Natural killer cell (primary cell): ENCODE data around the gene ZSWIM9. TPM values are rescaled to one million over a fixed set of nuclear protein-coding genes. Genes with fewer than 3 reads are reported as not detected.
A peak's percentile ranks its signal among the peaks of the same experiment; 100 is the strongest.

ENCODE experiments used
- ATAC-seq, 3 donors: fragments of 150-1000 bp in 2 of 3; fragments of 200-7000 bp in 1 of 3; cut with Tn5 transposase; 1 replicate in 1 of 3; 2 replicates in 2 of 3; pipeline ENCODE4 v1.10.0; 2021; ENCODE audit warnings: mild to moderate bottlenecking in 2 of 3, moderate library complexity in 2 of 3
- DNase-seq, 2 donors: peaks; one replicate each; pipeline versions ENCODE4 v3.0.0 to v3.0.0-alpha.2; 2013 to 2021; ENCODE audit warnings: mixed read lengths in 1 of 2
- H3K27ac ChIP-seq: one replicate; pipeline ENCODE4 v1.5.1; 2013; ENCODE audit warnings: mild to moderate bottlenecking, low read length
- H3K27me3 ChIP-seq: one replicate; pipeline ENCODE4 v1.6.1; 2013; ENCODE audit warnings: low read length; ENCODE audit not compliant: control insufficient read depth, insufficient read depth
- H3K36me3 ChIP-seq: one replicate; pipeline ENCODE4 v1.6.1; 2013; ENCODE audit warnings: low read length; ENCODE audit not compliant: control insufficient read depth, insufficient read depth
- H3K4me1 ChIP-seq: one replicate; pipeline ENCODE4 v1.6.1; 2013; ENCODE audit warnings: low read length; ENCODE audit not compliant: control insufficient read depth, insufficient read depth
- H3K4me3 ChIP-seq: one replicate; pipeline ENCODE4 v1.5.1; 2013; ENCODE audit warnings: low read length
- H3K9me3 ChIP-seq: one replicate; pipeline ENCODE4 v1.6.1; 2013; ENCODE audit warnings: low read length; ENCODE audit not compliant: control insufficient read depth, insufficient read depth
- H3K27ac Mint-ChIP-seq, 2 donors: one replicate each; pipeline ENCODE4 v1.8.0; 2022; ENCODE audit warnings: mild to moderate bottlenecking in 2 of 2, mixed read lengths in 2 of 2, moderate library complexity in 1 of 2
- H3K27me3 Mint-ChIP-seq, 2 donors: one replicate each; pipeline ENCODE4 v1.8.0; 2022; ENCODE audit warnings: low read depth in 2 of 2, mixed read lengths in 2 of 2
- H3K36me3 Mint-ChIP-seq: one replicate; pipeline ENCODE4 v1.8.0; 2022; ENCODE audit warnings: mixed read lengths
- H3K4me1 Mint-ChIP-seq, 2 donors: one replicate each; pipeline ENCODE4 v1.8.0; 2022; ENCODE audit warnings: mixed read lengths in 2 of 2
- H3K4me3 Mint-ChIP-seq: one replicate; pipeline ENCODE4 v1.8.0; 2022; ENCODE audit warnings: mild to moderate bottlenecking, moderate library complexity, mixed read lengths
- H3K9me3 Mint-ChIP-seq, 2 donors: one replicate each; pipeline ENCODE4 v1.8.0; 2022; ENCODE audit warnings: mixed read lengths in 2 of 2
- CTCF ChIP-seq: fragments of 200-600 bp; IDR thresholded peaks from one replicate; pipeline ENCODE4 v1.8.0; 2022; ENCODE audit warnings: antibody characterized with exemption
- WGBS: methylation state at CpG from one replicate; pipeline ENCODE4 v1.1.7; 2013; ENCODE audit warnings: missing lambda C conversion rate; ENCODE audit not compliant: insufficient coverage; 5-methylcytosine and 5-hydroxymethylcytosine counted together
- intact Hi-C: fragments of 100-400 bp; cut with micrococcal nuclease; formaldehyde crosslinking; loops from one replicate; pipeline ENCODE4 v1.14.2; 2022
- total RNA-seq, 4 donors: library from RNA; stranded (reverse); fragments of 120-200 nt in 1 of 4; gene quantifications; one replicate each; pipeline versions ENCODE4 v1.2.3 to v1.2.4, GENCODE V29; 2013 to 2022

The ZSWIM9 gene
- total RNA-seq, 3 donors from 2014 or later (not counting 1 experiment from before 2014, with no cell fraction given) = 4.0 to 7.0 (median 5.4) TPM

DNA sequence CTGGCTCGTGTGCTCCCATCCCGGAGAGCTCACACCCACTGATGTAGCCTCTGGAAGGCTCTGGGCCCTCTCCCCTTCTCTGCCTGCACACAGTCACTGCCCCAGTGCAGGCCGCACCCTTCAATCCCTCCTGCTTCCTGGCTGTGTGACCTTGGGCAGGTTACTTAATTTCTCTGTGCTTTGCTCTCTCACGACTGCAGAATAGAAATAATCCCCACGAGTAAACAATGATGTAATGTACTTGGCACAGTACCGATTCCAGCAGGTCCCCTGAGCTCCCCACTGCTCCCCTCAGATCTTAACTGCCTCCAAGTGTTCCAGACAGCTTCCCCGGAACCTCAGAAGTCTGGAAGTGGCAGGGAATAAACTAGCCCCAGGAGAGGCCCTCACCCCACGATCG is 16.5 kb upstream of the ZSWIM9 start:
- Histone ChIP-seq H3K27me3 (no peaks in the 10 kb centered on the region), H3K4me3 (no peak overlapping the region), H3K4me1 (no peaks in the 10 kb centered on the region), H3K9me3 (no peaks in the 10 kb centered on the region), H3K36me3 (peaks cover 17% of the 10 kb centered on the region), H3K27ac (no peak overlapping the region)
- intact Hi-C loops = no loop called here
- Mint-ChIP-seq H3K27me3 (no peaks in the 10 kb centered on the region), H3K9me3 (no peaks in the 10 kb centered on the region), H3K36me3 (no peaks in the 10 kb centered on the region), H3K27ac (no peak overlapping the region), H3K4me3 (no peak overlapping the region), H3K4me1 (peaks cover 0 to under 1% of the 10 kb centered on the region in 2 donors)
- 89% methylated on average over 9 of the region's 9 CpGs for whole genome bisulfite sequencing
- TF ChIP-seq CTCF = no peak
- no peak for ATAC-seq
- no peak for DNase-seq

- DNase-seq = no peak
- intact Hi-C loops = no loop called here
- H3K9me3 ChIP-seq = no peaks in the 10 kb centered on the region
- H3K27ac ChIP-seq = no peak overlapping the region
- 86% methylated on average over 12 of the region's 12 CpGs for WGBS
- Mint-ChIP-seq H3K27me3 (no peaks in the 10 kb centered on the region), H3K4me1 (peaks cover 5 to 6% of the 10 kb centered on the region in 2 donors), H3K4me3 (no peak overlapping the region), H3K36me3 (no peaks in the 10 kb centered on the region), H3K27ac (peak overlapping the region in 1 of 2 donors; percentile 14), H3K9me3 (no peaks in the 10 kb centered on the region)
- no peak for TF ChIP-seq CTCF
- H3K27me3 ChIP-seq = no peaks in the 10 kb centered on the region
- H3K4me1 ChIP-seq = no peaks in the 10 kb centered on the region
- H3K36me3 ChIP-seq = peaks cover 19% of the 10 kb centered on the region
- no peak overlapping the region for H3K4me3 ChIP-seq
- no peak for ATAC-seq
Measured at GRCh38 chr19:48158210-48158790, 12.2 kb upstream of the ZSWIM9 start.

GRCh38 chr19:48168689-48169088 is 1.8 kb upstream of the ZSWIM9 start:
- Mint-ChIP-seq H3K9me3 (no peaks in the 10 kb centered on the region), H3K36me3 (no peaks in the 10 kb centered on the region), H3K4me3 (peak overlapping the region; percentile 92), H3K4me1 (peaks cover 17 to 33% of the 10 kb centered on the region in 2 donors), H3K27me3 (no peaks in the 10 kb centered on the region), H3K27ac (peak overlapping the region; percentile 91 to 98)
- DNase-seq = no peak
- TF ChIP-seq CTCF = no peak
- H3K4me1 ChIP-seq = peaks cover 15% of the 10 kb centered on the region
- H3K4me3 ChIP-seq = no peak overlapping the region
- H3K27ac ChIP-seq = peak overlapping the region; percentile 78
- H3K9me3 ChIP-seq = no peaks in the 10 kb centered on the region
- peaks cover 14% of the 10 kb centered on the region for H3K36me3 ChIP-seq
- H3K27me3 ChIP-seq = no peaks in the 10 kb centered on the region
- WGBS = 100% methylated on average over 4 of the region's 5 CpGs
- ATAC-seq = no peak
- intact Hi-C loops = no loop called here

DNA sequence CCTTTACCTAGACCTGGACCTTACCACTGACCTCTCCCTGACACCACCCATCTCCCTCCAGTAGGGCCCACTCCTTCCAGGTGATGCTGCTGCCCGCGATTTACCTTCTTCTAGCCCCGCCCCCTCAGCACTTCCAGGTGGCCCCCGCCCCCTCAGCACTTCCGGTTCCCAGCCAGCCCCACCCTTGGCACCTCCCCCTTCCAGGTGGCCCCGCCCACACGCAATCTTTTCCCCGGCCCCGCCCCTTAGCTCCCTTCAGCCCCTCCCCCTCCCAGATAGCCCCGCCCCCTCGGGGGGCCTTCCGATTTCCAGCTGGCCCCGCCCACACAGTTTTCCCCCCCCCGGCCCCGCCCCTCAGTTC is 922 bp upstream of the ZSWIM9 start:
- H3K27ac ChIP-seq = peak overlapping the region; percentile 93
- TF ChIP-seq CTCF = no peak

More for the DNA sequence above, 922 bp upstream of the ZSWIM9 start:
- Mint-ChIP-seq H3K27me3 (no peaks in the 10 kb centered on the region), H3K4me3 (peak overlapping the region; percentile 92), H3K27ac (peak overlapping the region; percentile 91 to 98), H3K36me3 (peaks cover 2% of the 10 kb centered on the region), H3K4me1 (peaks cover 18 to 36% of the 10 kb centered on the region in 2 donors), H3K9me3 (no peaks in the 10 kb centered on the region)
- H3K4me3 ChIP-seq = peak overlapping the region; percentile 98
- ATAC-seq = peak; percentile 67 to 87 (median 73)
- H3K36me3 ChIP-seq = peaks cover 12% of the 10 kb centered on the region
- peaks cover 15% of the 10 kb centered on the region for H3K4me1 ChIP-seq
- intact Hi-C loops = no loop called here
- no peaks in the 10 kb centered on the region for H3K9me3 ChIP-seq
- peak; percentile 88 to 94 for DNase-seq
- 0% methylated on average over 11 of the region's 15 CpGs for WGBS
- H3K27me3 ChIP-seq = no peaks in the 10 kb centered on the region
